Caco-2 (cell line): ENCODE measurements around the gene SYNPO2. TPM values are rescaled to one million over a fixed set of nuclear protein-coding genes. Genes with fewer than 3 reads are reported as not detected.

Experiments used
- BruUV-seq: library from RNA; stranded (reverse); fragments of 400-500 nt; replicated peaks from 2 replicates; lab custom pipeline; 2021; lab: Mats Ljungman, UMichigan
- CTCF ChIA-PET: fragments of 300-600 bp; sonication (Branson Sonifier 250); formaldehyde crosslinking; loops from one replicate; lab custom pipeline; 2022; ENCODE audit warnings: antibody characterized with exemption; lab: Charles Lee
- POLR2A ChIA-PET: fragments of 300-600 bp; sonication (Branson Sonifier 250); formaldehyde crosslinking; loops from one replicate; lab custom pipeline; 2022; ENCODE audit warnings: antibody characterized with exemption; lab: Charles Lee
- DNase-seq, 2 experiments: peaks; one replicate each; pipeline versions ENCODE4 v3.0.0 to v3.0.0-alpha.2; 2020 to 2022
- H3K27me3 ChIP-seq: replicated peaks from 2 replicates; pipeline ENCODE4 v1.6.0; 2011; ENCODE audit warnings: low read length; ENCODE audit not compliant: control insufficient read depth, insufficient read depth
- H3K36me3 ChIP-seq: 2 replicates; pipeline ENCODE4 v1.5.1; 2011; ENCODE audit warnings: low read length; ENCODE audit not compliant: control insufficient read depth, insufficient read depth
- H3K4me1 ChIP-seq: fragments of 250-450 bp; sonication (Bioruptor Pico); 2 replicates; pipeline ENCODE4 v1.5.1; 2020; ENCODE audit warnings: mild to moderate bottlenecking
- H3K4me3 ChIP-seq: 2 replicates; pipeline ENCODE4 v1.5.1; 2011; ENCODE audit warnings: low read depth, mild to moderate bottlenecking, control low read depth, low read length
- H3K9me3 ChIP-seq: fragments of 250-450 bp; sonication (Bioruptor Pico); 2 replicates; pipeline ENCODE4 v1.5.1; 2020; ENCODE audit warnings: mild to moderate bottlenecking, moderate library complexity
- H3K27ac Mint-ChIP-seq: one replicate; pipeline ENCODE4 v1.8.0; 2022; ENCODE audit warnings: mixed read lengths; ENCODE audit not compliant: unreplicated experiment
- H3K27me3 Mint-ChIP-seq: one replicate; pipeline ENCODE4 v1.8.0; 2022; ENCODE audit warnings: mixed read lengths; ENCODE audit not compliant: insufficient read depth, unreplicated experiment
- H3K36me3 Mint-ChIP-seq: one replicate; pipeline ENCODE4 v1.8.0; 2022; ENCODE audit warnings: mild to moderate bottlenecking, mixed read lengths; ENCODE audit not compliant: insufficient read depth, unreplicated experiment
- H3K4me1 Mint-ChIP-seq: one replicate; pipeline ENCODE4 v1.8.0; 2022; ENCODE audit warnings: low read depth, mixed read lengths; ENCODE audit not compliant: unreplicated experiment
- H3K4me3 Mint-ChIP-seq: one replicate; pipeline ENCODE4 v1.8.0; 2022; ENCODE audit warnings: mild to moderate bottlenecking, moderate library complexity, mixed read lengths; ENCODE audit not compliant: unreplicated experiment
- H3K9me3 Mint-ChIP-seq: one replicate; pipeline ENCODE4 v1.8.0; 2022; ENCODE audit warnings: mixed read lengths; ENCODE audit not compliant: unreplicated experiment
- intact Hi-C: fragments of 100-400 bp; cut with micrococcal nuclease; formaldehyde crosslinking; loops from one replicate; pipeline ENCODE4 v1.10.0; 2022; ENCODE audit not compliant: unreplicated experiment
- total RNA-seq: library from RNA; stranded (reverse); gene quantifications from 2 replicates; pipeline ENCODE4 v1.2.3, GENCODE V29; 2022
- TF ChIP-seq, protein P1 (sequence below), 2 experiments: fragments of 200-600 bp in 1 of 2; IDR thresholded peaks; 1 replicate in 1 of 2; 2 replicates in 1 of 2; pipeline versions ENCODE4 v1.5.1 to v1.8.0; 2011 to 2022; ENCODE audit warnings: antibody characterized with exemption in 1 of 2, control low read depth in 1 of 2, inconsistent platforms in 1 of 2, low read depth in 1 of 2, low read length in 1 of 2, mild to moderate bottlenecking in 1 of 2, moderate library complexity in 1 of 2; ENCODE audit not compliant: insufficient read depth in 1 of 2, severe bottlenecking in 1 of 2, unreplicated experiment in 1 of 2

Gene SYNPO2
- total RNA-seq, 1 experiment from 2014 or later, result 0.16 TPM

- POLR2A ChIA-PET, result no interaction called here
- H3K4me3 Mint-ChIP-seq, result no peak overlapping the region
- no peak for DNase-seq
- no peaks in the 10 kb centered on the region for H3K9me3 Mint-ChIP-seq
- H3K36me3 Mint-ChIP-seq, result no peaks in the 10 kb centered on the region
- CTCF ChIA-PET, result no interaction called here
- H3K4me1 Mint-ChIP-seq, result no peaks in the 10 kb centered on the region
- Histone ChIP-seq H3K4me3 (no peak overlapping the region), H3K27me3 (no peaks in the 10 kb centered on the region), H3K36me3 (no peaks in the 10 kb centered on the region), H3K9me3 (no peaks in the 10 kb centered on the region), H3K4me1 (no peaks in the 10 kb centered on the region)
- intact Hi-C loops, result no loop called here
- TF ChIP-seq, protein P1, sequence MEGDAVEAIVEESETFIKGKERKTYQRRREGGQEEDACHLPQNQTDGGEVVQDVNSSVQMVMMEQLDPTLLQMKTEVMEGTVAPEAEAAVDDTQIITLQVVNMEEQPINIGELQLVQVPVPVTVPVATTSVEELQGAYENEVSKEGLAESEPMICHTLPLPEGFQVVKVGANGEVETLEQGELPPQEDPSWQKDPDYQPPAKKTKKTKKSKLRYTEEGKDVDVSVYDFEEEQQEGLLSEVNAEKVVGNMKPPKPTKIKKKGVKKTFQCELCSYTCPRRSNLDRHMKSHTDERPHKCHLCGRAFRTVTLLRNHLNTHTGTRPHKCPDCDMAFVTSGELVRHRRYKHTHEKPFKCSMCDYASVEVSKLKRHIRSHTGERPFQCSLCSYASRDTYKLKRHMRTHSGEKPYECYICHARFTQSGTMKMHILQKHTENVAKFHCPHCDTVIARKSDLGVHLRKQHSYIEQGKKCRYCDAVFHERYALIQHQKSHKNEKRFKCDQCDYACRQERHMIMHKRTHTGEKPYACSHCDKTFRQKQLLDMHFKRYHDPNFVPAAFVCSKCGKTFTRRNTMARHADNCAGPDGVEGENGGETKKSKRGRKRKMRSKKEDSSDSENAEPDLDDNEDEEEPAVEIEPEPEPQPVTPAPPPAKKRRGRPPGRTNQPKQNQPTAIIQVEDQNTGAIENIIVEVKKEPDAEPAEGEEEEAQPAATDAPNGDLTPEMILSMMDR (IDR thresholded peaks at IDR 0.05; ENCODE audit: insufficient read depth in 1 of 2, low read depth in 1 of 2, low read length in 1 of 2, severe bottlenecking in 1 of 2, unreplicated experiment in 1 of 2), result no peak
- peaks cover 8% of the 10 kb centered on the region for H3K27me3 Mint-ChIP-seq
- H3K27ac Mint-ChIP-seq, result no peak overlapping the region
- no TSS peak for BruUV-seq
Measured at GRCh38 chr4:118904935-118905334, 16.3 kb downstream of the SYNPO2 start.

GRCh38 chr4:118905566-118905965 is 16.9 kb downstream of the SYNPO2 start:
- no peaks in the 10 kb centered on the region for H3K4me1 Mint-ChIP-seq
- TF ChIP-seq, protein P1 (IDR thresholded peaks at IDR 0.05; ENCODE audit: insufficient read depth in 1 of 2, low read depth in 1 of 2, low read length in 1 of 2, severe bottlenecking in 1 of 2, unreplicated experiment in 1 of 2), result no peak
- H3K36me3 Mint-ChIP-seq, result no peaks in the 10 kb centered on the region
- BruUV-seq, result no TSS peak
- no peak for DNase-seq
- no peak overlapping the region for H3K4me3 ChIP-seq
- no peak overlapping the region for H3K4me3 Mint-ChIP-seq
- H3K4me1 ChIP-seq, result no peaks in the 10 kb centered on the region
- peaks cover 8% of the 10 kb centered on the region for H3K27me3 Mint-ChIP-seq
- no peaks in the 10 kb centered on the region for H3K36me3 ChIP-seq
- no peak overlapping the region for H3K27ac Mint-ChIP-seq
- H3K9me3 Mint-ChIP-seq, result no peaks in the 10 kb centered on the region
- ChIA-PET CTCF (no interaction called here), POLR2A (no interaction called here)
- no peaks in the 10 kb centered on the region for H3K27me3 ChIP-seq
- H3K9me3 ChIP-seq, result no peaks in the 10 kb centered on the region
- intact Hi-C loops, result no loop called here

GRCh38 chr4:118909173-118909956 is 20.7 kb downstream of the SYNPO2 start:
- Mint-ChIP-seq H3K36me3 (no peaks in the 10 kb centered on the region), H3K4me1 (no peaks in the 10 kb centered on the region), H3K9me3 (no peaks in the 10 kb centered on the region), H3K4me3 (no peak overlapping the region), H3K27ac (no peak overlapping the region), H3K27me3 (peaks cover 12% of the 10 kb centered on the region)
- TF ChIP-seq, protein P1 (IDR thresholded peaks at IDR 0.05; ENCODE audit: insufficient read depth in 1 of 2, low read depth in 1 of 2, low read length in 1 of 2, severe bottlenecking in 1 of 2, unreplicated experiment in 1 of 2), result no peak
- ChIA-PET POLR2A (no interaction called here), CTCF (no interaction called here)
- DNase-seq, result no peak
- Histone ChIP-seq H3K9me3 (no peaks in the 10 kb centered on the region), H3K36me3 (no peaks in the 10 kb centered on the region), H3K4me3 (no peak overlapping the region), H3K4me1 (no peaks in the 10 kb centered on the region), H3K27me3 (no peaks in the 10 kb centered on the region)
- BruUV-seq, result no TSS peak
- intact Hi-C loops, result no loop called here
